ENCODE results near the gene SYT7.

The SYT7 gene

GRCh38 chr11:61580271-61580888 is 496 bp downstream of the SYT7 start:
- DNase-seq (ENCODE audit: low spot score): peak; percentile 32

- no peak for DNase-seq (ENCODE audit: low spot score)
These were observed 1.1 kb downstream of the SYT7 start for GRCh38 chr11:61579676-61580270.

GRCh38 chr11:61578819-61579675 is 1.8 kb downstream of the SYT7 start:
- DNase-seq (ENCODE audit: low spot score): no peak

GRCh38 chr11:61577383-61578118 is 3.3 kb downstream of the SYT7 start:
- DNase-seq (ENCODE audit: low spot score): peak; percentile 60

- DNase-seq (ENCODE audit: low spot score): no peak
These were observed 4.7 kb downstream of the SYT7 start for GRCh38 chr11:61575886-61576861.

- no peak for DNase-seq (ENCODE audit: low spot score)
These were observed 6.3 kb downstream of the SYT7 start for GRCh38 chr11:61574611-61575010.

GRCh38 chr11:61572913-61573312 is 8.0 kb downstream of the SYT7 start:
- no peak for DNase-seq (ENCODE audit: low spot score)

- DNase-seq (ENCODE audit: low spot score): no peak
These were observed 9.0 kb downstream of the SYT7 start for GRCh38 chr11:61571869-61572268.

- DNase-seq (ENCODE audit: low spot score): no peak
These were observed 9.5 kb downstream of the SYT7 start for GRCh38 chr11:61571337-61571736.

GRCh38 chr11:61569701-61570100 is 11.2 kb downstream of the SYT7 start:
- DNase-seq (ENCODE audit: low spot score): no peak

- DNase-seq (ENCODE audit: low spot score): no peak
These were observed 11.9 kb downstream of the SYT7 start for GRCh38 chr11:61569018-61569417.

GRCh38 chr11:61567286-61568061 is 13.4 kb downstream of the SYT7 start:
- DNase-seq (ENCODE audit: low spot score): peak; percentile 93

- DNase-seq (ENCODE audit: low spot score): no peak
These were observed 15.8 kb downstream of the SYT7 start for GRCh38 chr11:61564936-61565696.

GRCh38 chr11:61560751-61561150 is 20.1 kb downstream of the SYT7 start:
- no peak for DNase-seq (ENCODE audit: low spot score)

- no peak for DNase-seq (ENCODE audit: low spot score)
These were observed 24.3 kb downstream of the SYT7 start for GRCh38 chr11:61556621-61557020.

GRCh38 chr11:61555978-61556377 is 24.9 kb downstream of the SYT7 start:
- DNase-seq (ENCODE audit: low spot score): no peak

- peak; percentile 64 for DNase-seq (ENCODE audit: low spot score)
These were observed 25.6 kb downstream of the SYT7 start for GRCh38 chr11:61555051-61555969.

- DNase-seq (ENCODE audit: low spot score): no peak
These were observed 26.5 kb downstream of the SYT7 start for GRCh38 chr11:61554172-61554988.

All from AG08396 (cell line).